Cerebellar cortex (tissue), 1 donor: Measurements from ENCODE around the gene SPRED3.
"Not testable (repeated sequence)": the region's sequence is repeated elsewhere in the genome, so short reads cannot be mapped to it uniquely, and the experiment has no call there.

Source experiments
- DNase-seq: peaks from one replicate; pipeline ENCODE4 v3.0.0-alpha.2; 2015; ENCODE audit warnings: low spot score

The SPRED3 gene

DNA sequence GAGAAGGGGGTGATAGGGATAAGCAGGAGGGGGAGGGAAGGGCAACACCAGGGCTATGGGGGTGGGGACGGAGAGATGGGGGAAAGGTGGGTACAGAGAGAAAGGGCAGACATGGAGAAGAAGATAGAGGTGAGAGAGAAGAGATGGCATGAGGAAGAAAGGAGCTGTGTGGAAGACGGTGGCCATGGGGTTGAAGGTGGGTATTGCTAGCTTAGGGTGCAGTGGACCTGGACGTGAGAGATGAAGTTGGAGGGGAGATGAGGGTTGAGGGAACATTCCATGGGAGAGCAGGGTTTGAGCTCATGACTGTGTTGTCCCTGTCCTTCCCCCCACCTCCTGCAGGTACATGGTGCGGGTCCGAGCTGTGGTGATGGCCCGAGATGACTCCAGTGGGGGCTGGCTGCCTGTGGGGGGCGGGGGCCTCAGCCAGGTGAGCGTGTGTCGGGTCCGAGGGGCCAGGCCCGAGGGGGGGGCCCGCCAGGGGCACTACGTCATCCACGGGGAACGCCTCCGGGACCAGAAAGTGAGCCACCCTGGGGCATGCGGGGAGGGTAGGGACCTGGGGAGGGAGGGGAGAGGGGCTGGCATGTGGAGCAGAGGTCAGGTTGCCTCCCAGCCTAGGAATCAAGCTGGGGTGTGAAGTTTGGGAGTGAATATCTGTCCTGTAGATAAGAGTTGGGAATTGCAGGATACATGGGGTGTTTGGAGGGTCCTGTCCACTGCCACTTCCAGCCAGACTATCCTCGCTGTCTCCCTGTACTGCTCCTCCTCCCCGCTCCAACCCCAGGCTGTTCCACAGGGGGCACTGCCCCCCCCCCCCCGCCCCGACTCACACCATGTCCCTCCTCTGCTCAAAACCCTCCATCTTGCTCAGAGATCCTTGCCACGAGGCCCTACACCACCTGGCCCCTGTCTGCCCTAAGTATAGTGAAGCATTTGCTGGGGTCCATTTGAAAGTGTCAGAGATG, 1.7 kb downstream of the SPRED3 start:
- no peak for DNase-seq

- no peak for DNase-seq
Observed at GRCh38 chr19:38391911-38392464, 3.5 kb downstream of the SPRED3 start.

DNA sequence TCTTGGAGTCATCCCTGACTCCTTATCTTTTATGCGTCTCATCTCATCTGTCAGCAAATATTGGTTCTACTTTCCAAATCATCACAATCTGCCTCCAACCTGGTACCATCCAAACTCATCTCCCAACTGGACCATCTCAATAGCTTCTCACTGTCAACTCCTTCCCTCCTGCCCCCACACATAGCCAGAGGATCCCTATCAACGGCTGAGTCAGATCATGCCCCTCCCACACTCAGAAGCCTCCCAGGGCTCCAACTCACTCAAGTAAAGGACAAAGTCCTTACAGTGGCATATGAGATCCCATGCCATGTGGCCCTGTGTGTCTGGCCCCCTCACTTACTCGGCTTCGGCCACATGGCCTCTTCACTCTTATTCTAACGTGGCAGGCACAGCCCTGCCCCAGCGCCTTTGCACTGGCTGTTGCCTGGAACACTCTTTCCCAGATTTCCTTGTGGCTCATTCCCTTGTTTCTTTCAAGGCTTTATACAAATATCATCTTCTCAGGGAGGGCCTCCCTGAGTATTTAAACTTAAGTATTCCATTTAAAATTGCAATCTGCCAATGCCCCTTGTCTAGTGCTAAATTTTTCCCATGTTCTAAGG, 4.3 kb downstream of the SPRED3 start:
- DNase-seq = no peak

GRCh38 chr19:38394488-38394887, 6.0 kb downstream of the SPRED3 start:
- no peak for DNase-seq

GRCh38 chr19:38395381-38396114, 7.1 kb downstream of the SPRED3 start:
- DNase-seq = no peak

DNA sequence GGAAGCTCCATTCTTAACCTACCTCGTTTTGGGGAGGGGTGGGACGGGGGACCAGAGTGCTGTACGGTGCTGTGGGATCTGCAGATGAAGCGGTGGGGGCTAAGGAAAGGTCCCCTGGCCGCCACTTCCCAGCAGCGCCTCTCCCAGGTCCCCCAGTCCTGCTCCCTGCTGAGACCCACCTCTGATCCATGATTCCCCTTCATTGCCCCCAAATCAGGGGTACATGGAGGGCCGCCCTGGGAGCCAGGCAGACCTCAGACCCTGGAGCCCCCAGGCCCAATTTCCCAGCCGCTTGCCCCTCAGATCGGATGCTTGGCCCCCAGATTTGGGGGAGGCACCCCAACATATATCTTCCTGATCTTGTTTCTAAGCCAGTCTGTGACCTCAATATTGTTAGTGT, 10.6 kb downstream of the SPRED3 start:
- no peak for DNase-seq

DNA sequence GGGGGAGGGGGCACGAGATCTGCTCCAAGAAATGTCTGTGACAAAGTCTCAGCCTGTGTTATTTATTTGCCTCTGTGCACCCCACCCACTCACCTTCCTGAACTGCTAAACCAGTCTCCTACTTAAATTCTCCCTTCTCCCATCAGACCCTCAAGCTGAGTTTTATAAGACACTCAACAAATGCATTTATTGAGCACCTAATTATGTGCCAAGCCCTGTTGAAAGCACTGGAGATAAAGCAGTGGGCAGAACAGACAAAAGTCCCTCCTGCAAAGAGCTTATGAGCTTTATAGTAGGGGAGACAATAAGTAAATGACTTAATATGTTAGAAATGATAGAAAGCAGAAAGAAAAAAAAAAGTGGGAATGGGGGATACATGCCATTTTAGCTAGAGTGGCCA, 11.0 kb downstream of the SPRED3 start:
- no peak for DNase-seq

DNA sequence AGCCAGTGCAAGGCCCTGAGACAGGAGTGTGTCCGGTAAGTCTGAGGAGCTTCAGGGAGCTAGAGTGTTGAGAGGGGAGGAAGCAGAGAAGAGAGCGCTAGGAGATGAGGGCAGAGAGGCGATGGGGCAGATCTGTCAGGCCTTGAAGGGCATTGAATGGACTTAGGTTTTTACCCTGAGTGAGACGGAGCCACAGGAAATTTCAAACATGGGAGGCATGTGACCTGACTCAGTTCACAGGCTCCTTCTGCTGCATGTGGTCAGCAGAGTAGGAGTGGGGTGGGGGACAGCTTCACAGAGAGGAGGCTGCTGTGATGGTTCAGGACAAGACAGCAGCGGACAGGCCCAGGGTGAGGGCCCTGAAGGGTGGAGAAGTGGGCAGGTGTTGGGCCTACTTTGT, 11.9 kb downstream of the SPRED3 start:
- DNase-seq = no peak

DNA sequence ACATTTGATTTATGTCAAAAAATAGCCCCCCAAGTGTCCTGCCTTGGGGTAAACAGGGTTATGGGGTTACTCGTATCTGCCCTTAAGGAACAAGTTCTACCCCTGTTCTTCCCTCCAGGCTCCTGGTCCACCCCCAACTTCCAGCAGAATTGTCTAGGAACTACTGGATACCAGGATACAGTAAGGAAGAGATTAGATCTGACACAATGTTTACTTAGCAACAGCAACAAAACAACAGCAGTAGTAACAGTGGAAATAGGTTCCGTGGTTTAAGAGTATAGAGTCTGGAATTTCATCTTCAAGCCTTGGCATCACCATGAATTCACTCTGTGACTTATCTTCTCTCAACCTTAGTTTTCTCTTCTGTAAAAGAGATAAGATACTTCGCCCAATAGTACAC, 12.7 kb downstream of the SPRED3 start:
- no peak for DNase-seq

GRCh38 chr19:38402623-38402966, 14.1 kb downstream of the SPRED3 start:
- DNase-seq = no peak

DNA sequence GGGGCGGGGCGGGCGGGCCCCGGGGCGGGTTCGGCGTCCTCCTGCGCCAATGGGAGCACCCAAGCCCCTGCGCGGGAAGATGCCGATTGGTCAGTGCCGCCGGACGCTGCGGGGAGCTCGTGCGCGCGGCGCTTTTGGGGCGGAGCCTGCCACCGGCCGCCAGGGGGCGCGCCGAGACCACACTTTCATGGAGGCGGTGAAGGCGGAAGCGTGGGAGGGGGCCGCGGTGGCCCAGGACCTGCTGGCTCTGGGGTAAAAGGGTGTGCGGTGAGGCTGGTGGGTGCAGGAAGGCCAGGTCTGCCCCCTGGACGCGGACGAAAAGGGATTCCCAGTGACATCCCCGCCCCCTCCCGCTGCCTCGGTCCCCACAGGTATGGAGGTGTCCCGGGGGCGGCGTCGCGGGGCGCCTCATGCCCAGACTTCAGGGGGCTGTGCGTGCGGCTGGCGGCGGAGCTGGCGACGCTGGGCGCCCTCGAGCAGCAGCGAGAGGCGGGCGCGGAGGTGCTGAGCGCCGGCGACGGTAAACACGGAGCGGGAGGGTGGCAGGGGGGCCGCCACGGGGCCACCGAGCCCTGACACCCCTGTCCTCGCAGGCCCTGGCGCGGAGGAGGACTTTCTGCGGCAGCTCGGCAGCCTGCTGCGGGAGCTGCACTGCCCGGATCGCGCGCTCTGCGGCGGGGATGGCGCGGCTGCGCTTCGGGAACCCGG, 14.6 kb downstream of the SPRED3 start, which contains the start of gene FAM98C:
TSS of gene FAM98C (plus strand) at position 127 of the 708 bp plus-strand sequence. CDS start at position 188, 61 bp downstream.
- DNase-seq = peak; percentile 96

GRCh38 chr19:38404858-38405257, 16.4 kb downstream of the SPRED3 start:
- no peak for DNase-seq

DNA sequence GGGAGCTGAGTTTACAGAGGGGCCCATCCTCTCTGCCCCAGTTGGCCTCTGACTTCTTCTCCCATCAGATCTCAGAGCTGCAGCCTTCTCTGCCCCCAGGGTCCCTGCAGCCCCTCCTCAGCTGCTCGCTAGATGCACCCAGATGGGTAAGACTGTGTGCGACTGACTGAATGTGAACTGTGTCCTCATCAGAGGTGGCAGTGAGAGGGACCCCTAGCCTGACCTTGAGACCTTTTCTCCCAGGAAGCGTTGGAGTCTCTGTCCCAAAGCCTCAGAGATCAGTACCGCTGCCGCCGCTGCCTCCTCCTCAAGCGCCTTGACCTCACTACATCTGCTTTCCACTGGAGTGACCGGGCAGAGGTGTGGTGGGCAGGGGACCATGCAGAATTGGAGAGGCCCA, 16.8 kb downstream of the SPRED3 start:
- DNase-seq = no peak

DNA sequence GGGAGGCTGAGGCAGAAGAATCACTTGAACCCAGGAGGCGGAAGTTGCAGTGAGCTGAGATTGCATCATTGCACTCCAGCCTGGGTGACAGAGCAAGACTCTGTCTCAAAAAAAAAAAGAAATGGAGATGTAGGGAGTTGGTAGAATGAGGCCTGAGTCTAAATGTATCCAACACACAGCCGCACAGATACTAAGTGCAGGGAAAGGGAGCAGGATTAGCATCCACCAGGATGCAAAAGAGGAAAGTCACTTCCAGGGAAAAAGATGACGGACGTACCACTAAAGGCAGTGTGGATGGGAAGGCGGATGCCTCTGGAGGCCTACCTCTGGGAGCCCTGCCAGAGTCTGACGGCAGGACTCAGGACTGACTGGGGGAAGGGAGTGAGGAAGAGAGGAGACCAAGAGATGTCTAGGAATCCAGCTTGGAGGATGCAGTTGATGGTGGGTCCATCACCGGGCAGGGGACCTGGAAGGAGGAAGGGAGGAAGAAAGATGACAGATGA, 21.2 kb downstream of the SPRED3 start:
- no peak for DNase-seq

- DNase-seq = not testable (repeated sequence)
Observed at GRCh38 chr19:38410407-38410806, 21.9 kb downstream of the SPRED3 start.

- DNase-seq = no peak
Observed at GRCh38 chr19:38411041-38411712, 22.7 kb downstream of the SPRED3 start.

GRCh38 chr19:38411898-38412297, 23.4 kb downstream of the SPRED3 start:
- DNase-seq = not testable (repeated sequence)

- no peak for DNase-seq
Observed at GRCh38 chr19:38412491-38412890, 24.0 kb downstream of the SPRED3 start.

GRCh38 chr19:38412961-38413360, 24.5 kb downstream of the SPRED3 start:
- no peak for DNase-seq

DNA sequence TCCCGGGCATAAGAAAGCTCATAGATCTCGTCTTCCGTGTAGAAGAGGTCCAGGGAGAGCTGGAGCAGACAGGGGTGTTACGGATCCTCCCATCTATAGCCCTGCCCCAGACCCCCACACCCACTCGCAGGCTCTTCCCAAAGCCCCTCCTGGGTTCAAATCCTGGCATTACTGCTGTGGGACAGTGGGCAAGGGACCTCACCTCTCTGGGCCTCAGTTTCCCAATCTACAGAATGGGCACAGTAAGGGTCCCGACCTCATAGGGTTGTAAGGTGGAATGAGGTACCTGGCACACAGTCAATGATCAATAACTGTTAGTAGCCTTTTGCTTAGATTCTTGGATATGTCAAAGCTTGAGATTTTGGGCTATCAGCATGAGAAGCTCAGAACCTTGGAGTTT, 24.9 kb downstream of the SPRED3 start:
- no peak for DNase-seq

- DNase-seq = no peak
Observed at GRCh38 chr19:38417146-38417543, 28.6 kb downstream of the SPRED3 start.
